ENCODE results near the gene CPED1. TPM values are rescaled to one million over a fixed set of nuclear protein-coding genes. Genes with fewer than 3 reads are reported as not detected.

The CPED1 gene
- total RNA-seq, 2 experiments from 2014 or later = not detected

- H3K36me3 ChIP-seq (ENCODE audit: insufficient read depth, low read length) = no peaks in the 10 kb centered on the region
- H3K9me2 ChIP-seq (ENCODE audit: insufficient read depth, low read length) = no peaks in the 10 kb centered on the region
- no peaks in the 10 kb centered on the region for H3K4me1 ChIP-seq (ENCODE audit: insufficient read depth, low read length, poor library complexity, severe bottlenecking)
- no peak for TF ChIP-seq CTCF (conservative IDR thresholded peaks at IDR 0.05; ENCODE audit: low read length)
- H2AFZ ChIP-seq (ENCODE audit: low read length) = no peak overlapping the region
- H3K27ac ChIP-seq (ENCODE audit: low read depth, low read length, poor library complexity, severe bottlenecking) = no peak overlapping the region
- H4K20me1 ChIP-seq (ENCODE audit: insufficient read depth, low read length) = no peaks in the 10 kb centered on the region
- DNase-seq (ENCODE audit: low spot score) = no peak
- no peak overlapping the region for H3K4me3 ChIP-seq (ENCODE audit: low read depth, low read length, poor library complexity, severe bottlenecking)
- H3K4me2 ChIP-seq (ENCODE audit: low read length) = no peak overlapping the region
- intact Hi-C loops (cut with micrococcal nuclease; ENCODE audit: unreplicated experiment) = no loop called here
- BruUV-seq (replicated peaks) = no TSS peak
- H3K9me3 ChIP-seq (ENCODE audit: low read length) = no peaks in the 10 kb centered on the region
- H3K79me2 ChIP-seq (ENCODE audit: insufficient read depth, low read depth, low read length) = no peaks in the 10 kb centered on the region
- CTCF ChIA-PET (ENCODE audit: unreplicated experiment) = no interaction called here
- POLR2A ChIA-PET = interaction anchor here (0.6 to 0.9 kb wide), 2 partner anchors 167 to 196 kb away, joined by 3 read pairs; no protein-coding TSS in a partner anchor
Observed at GRCh38 chr7:121275204-121275603, 286.7 kb downstream of the CPED1 start.

GRCh38 chr7:121276313-121276712 is 287.8 kb downstream of the CPED1 start:
- Histone ChIP-seq H3K27ac (ENCODE audit: low read depth, low read length, poor library complexity, severe bottlenecking) (no peak overlapping the region), H3K36me3 (ENCODE audit: insufficient read depth, low read length) (no peaks in the 10 kb centered on the region), H3K9me2 (ENCODE audit: insufficient read depth, low read length) (no peaks in the 10 kb centered on the region), H3K9me3 (ENCODE audit: low read length) (no peaks in the 10 kb centered on the region), H3K4me2 (ENCODE audit: low read length) (no peak overlapping the region), H3K4me1 (ENCODE audit: insufficient read depth, low read length, poor library complexity, severe bottlenecking) (no peaks in the 10 kb centered on the region), H3K4me3 (ENCODE audit: low read depth, low read length, poor library complexity, severe bottlenecking) (no peak overlapping the region), H3K79me2 (ENCODE audit: insufficient read depth, low read depth, low read length) (no peaks in the 10 kb centered on the region), H2AFZ (ENCODE audit: low read length) (no peak overlapping the region), H4K20me1 (ENCODE audit: insufficient read depth, low read length) (no peaks in the 10 kb centered on the region)
- BruUV-seq (replicated peaks) = no TSS peak
- CTCF ChIA-PET (ENCODE audit: unreplicated experiment) = no interaction called here
- no peak for DNase-seq (ENCODE audit: low spot score)
- no peak for TF ChIP-seq EZH2phosphoT487 (IDR thresholded peaks at IDR 0.05; ENCODE audit: borderline replicate concordance, low read depth, low read length)
- intact Hi-C loops (cut with micrococcal nuclease; ENCODE audit: unreplicated experiment) = no loop called here
- POLR2A ChIA-PET = no interaction called here

- BruUV-seq (replicated peaks) = no TSS peak
- no peaks in the 10 kb centered on the region for H3K4me1 ChIP-seq (ENCODE audit: insufficient read depth, low read length, poor library complexity, severe bottlenecking)
- TF ChIP-seq CTCF (conservative IDR thresholded peaks at IDR 0.05; ENCODE audit: low read length) = no peak
- TF ChIP-seq EZH2phosphoT487 (IDR thresholded peaks at IDR 0.05; ENCODE audit: borderline replicate concordance, low read depth, low read length) = no peak
- no peaks in the 10 kb centered on the region for H3K36me3 ChIP-seq (ENCODE audit: insufficient read depth, low read length)
- no peaks in the 10 kb centered on the region for H4K20me1 ChIP-seq (ENCODE audit: insufficient read depth, low read length)
- no peaks in the 10 kb centered on the region for H3K79me2 ChIP-seq (ENCODE audit: insufficient read depth, low read depth, low read length)
- no peak for DNase-seq (ENCODE audit: low spot score)
- intact Hi-C loops (cut with micrococcal nuclease; ENCODE audit: unreplicated experiment) = no loop called here
- H2AFZ ChIP-seq (ENCODE audit: low read length) = no peak overlapping the region
- ChIA-PET POLR2A (no interaction called here), CTCF (ENCODE audit: unreplicated experiment) (no interaction called here)
- H3K4me3 ChIP-seq (ENCODE audit: low read depth, low read length, poor library complexity, severe bottlenecking) = no peak overlapping the region
- no peaks in the 10 kb centered on the region for H3K9me3 ChIP-seq (ENCODE audit: low read length)
- no peak overlapping the region for H3K4me2 ChIP-seq (ENCODE audit: low read length)
- no peak overlapping the region for H3K27ac ChIP-seq (ENCODE audit: low read depth, low read length, poor library complexity, severe bottlenecking)
- no peaks in the 10 kb centered on the region for H3K9me2 ChIP-seq (ENCODE audit: insufficient read depth, low read length)
Observed at GRCh38 chr7:121278120-121279021, 289.9 kb downstream of the CPED1 start.

All from OCI-LY7 (cell line).